Panc1 (cell line): Measurements from ENCODE around the gene PLAAT2.

Source experiments
- POLR2AphosphoS5 ChIP-seq: IDR thresholded peaks from 2 replicates; pipeline ENCODE4 v1.6.1; 2012; ENCODE audit warnings: mild to moderate bottlenecking, low read depth, low read length, moderate library complexity
- REST ChIP-seq, 2 experiments: IDR thresholded peaks; 2 replicates each; pipeline ENCODE4 v1.6.1; 2011 to 2012; ENCODE audit warnings: low read depth in 2 of 2, control low read depth in 1 of 2, low read length in 1 of 2, mild to moderate bottlenecking in 1 of 2, moderate library complexity in 1 of 2; ENCODE audit not compliant: insufficient read depth in 1 of 2
- SIN3A ChIP-seq: IDR thresholded peaks from 2 replicates; pipeline ENCODE4 v1.6.1; 2012; ENCODE audit warnings: low read depth, mild to moderate bottlenecking, low read length, moderate library complexity, borderline replicate concordance; ENCODE audit not compliant: insufficient read depth
- TF ChIP-seq, protein P1 (sequence below): fragments of 450-650 bp; IDR thresholded peaks from 2 replicates; pipeline ENCODE4 v1.5.1; 2017; ENCODE audit warnings: mild to moderate bottlenecking

- TF ChIP-seq, protein P1, sequence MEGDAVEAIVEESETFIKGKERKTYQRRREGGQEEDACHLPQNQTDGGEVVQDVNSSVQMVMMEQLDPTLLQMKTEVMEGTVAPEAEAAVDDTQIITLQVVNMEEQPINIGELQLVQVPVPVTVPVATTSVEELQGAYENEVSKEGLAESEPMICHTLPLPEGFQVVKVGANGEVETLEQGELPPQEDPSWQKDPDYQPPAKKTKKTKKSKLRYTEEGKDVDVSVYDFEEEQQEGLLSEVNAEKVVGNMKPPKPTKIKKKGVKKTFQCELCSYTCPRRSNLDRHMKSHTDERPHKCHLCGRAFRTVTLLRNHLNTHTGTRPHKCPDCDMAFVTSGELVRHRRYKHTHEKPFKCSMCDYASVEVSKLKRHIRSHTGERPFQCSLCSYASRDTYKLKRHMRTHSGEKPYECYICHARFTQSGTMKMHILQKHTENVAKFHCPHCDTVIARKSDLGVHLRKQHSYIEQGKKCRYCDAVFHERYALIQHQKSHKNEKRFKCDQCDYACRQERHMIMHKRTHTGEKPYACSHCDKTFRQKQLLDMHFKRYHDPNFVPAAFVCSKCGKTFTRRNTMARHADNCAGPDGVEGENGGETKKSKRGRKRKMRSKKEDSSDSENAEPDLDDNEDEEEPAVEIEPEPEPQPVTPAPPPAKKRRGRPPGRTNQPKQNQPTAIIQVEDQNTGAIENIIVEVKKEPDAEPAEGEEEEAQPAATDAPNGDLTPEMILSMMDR = no peak
- TF ChIP-seq POLR2AphosphoS5 = no peak
- no peak for TF ChIP-seq SIN3A
- TF ChIP-seq REST (IDR thresholded peaks at IDR 0.05; ENCODE audit: insufficient read depth in 1 of 2, low read depth in 2 of 2, low read length in 1 of 2) = no peak
Observed at GRCh38 chr11:63534895-63535461, 28.2 kb downstream of the PLAAT2 start.
